MCF 10A (cell line): Measurements from ENCODE around the gene GDPD5. TPM values are rescaled to one million over a fixed set of nuclear protein-coding genes. Genes with fewer than 3 reads are reported as not detected.

Experiments used
- BruUV-seq: library from RNA; stranded (reverse); fragments of 400-500 nt; replicated peaks from 2 replicates; lab custom pipeline; 2021; lab: Mats Ljungman, UMichigan
- CTCF ChIA-PET: fragments of 300-600 bp; sonication (Branson Sonifier 250); formaldehyde crosslinking; extraction: SDS; loops from one replicate; lab custom pipeline; 2021; ENCODE audit warnings: antibody characterized with exemption, inconsistent platforms; lab: Yijun Ruan, JAX
- POLR2A ChIA-PET: fragments of 300-600, 350-650 bp; sonication (Branson Sonifier 250); formaldehyde crosslinking; extraction: SDS; loops from one replicate; lab custom pipeline; 2020; ENCODE audit warnings: antibody characterized with exemption, inconsistent platforms; lab: Yijun Ruan, JAX
- DNase-seq: peaks from one replicate; pipeline ENCODE4 v3.0.0-alpha.2; 2018; ENCODE audit not compliant: unreplicated experiment
- H3K27ac Mint-ChIP-seq: one replicate; pipeline ENCODE4 v1.8.0; 2022; ENCODE audit warnings: mild to moderate bottlenecking, low read depth, mixed read lengths; ENCODE audit not compliant: unreplicated experiment
- H3K27me3 Mint-ChIP-seq: one replicate; pipeline ENCODE4 v1.8.0; 2022; ENCODE audit warnings: mixed read lengths; ENCODE audit not compliant: insufficient read depth, unreplicated experiment
- H3K36me3 Mint-ChIP-seq: one replicate; pipeline ENCODE4 v1.8.0; 2022; ENCODE audit warnings: mild to moderate bottlenecking, moderate library complexity, mixed read lengths; ENCODE audit not compliant: insufficient read depth, unreplicated experiment
- H3K4me1 Mint-ChIP-seq: one replicate; pipeline ENCODE4 v1.8.0; 2022; ENCODE audit warnings: mixed read lengths; ENCODE audit not compliant: insufficient read depth, unreplicated experiment
- H3K4me3 Mint-ChIP-seq: one replicate; pipeline ENCODE4 v1.8.0; 2022; ENCODE audit warnings: mild to moderate bottlenecking, moderate library complexity, mixed read lengths; ENCODE audit not compliant: unreplicated experiment
- H3K9me3 Mint-ChIP-seq: one replicate; pipeline ENCODE4 v1.8.0; 2022; ENCODE audit warnings: mixed read lengths; ENCODE audit not compliant: unreplicated experiment
- intact Hi-C: fragments of 100-400 bp; cut with micrococcal nuclease; formaldehyde crosslinking; loops from 2 replicates; pipeline ENCODE4 v1.14.1; 2022
- total RNA-seq: library from RNA; stranded (reverse); gene quantifications from 2 replicates; pipeline ENCODE4 v1.2.3, GENCODE V29; 2022
- TF ChIP-seq, protein P1 (sequence below): fragments of 200-600 bp; IDR thresholded peaks from one replicate; pipeline ENCODE4 v1.8.0; 2022; ENCODE audit warnings: antibody characterized with exemption, mild to moderate bottlenecking; ENCODE audit not compliant: unreplicated experiment

The GDPD5 gene
- total RNA-seq, 1 experiment from 2014 or later = 5.6 TPM

DNA sequence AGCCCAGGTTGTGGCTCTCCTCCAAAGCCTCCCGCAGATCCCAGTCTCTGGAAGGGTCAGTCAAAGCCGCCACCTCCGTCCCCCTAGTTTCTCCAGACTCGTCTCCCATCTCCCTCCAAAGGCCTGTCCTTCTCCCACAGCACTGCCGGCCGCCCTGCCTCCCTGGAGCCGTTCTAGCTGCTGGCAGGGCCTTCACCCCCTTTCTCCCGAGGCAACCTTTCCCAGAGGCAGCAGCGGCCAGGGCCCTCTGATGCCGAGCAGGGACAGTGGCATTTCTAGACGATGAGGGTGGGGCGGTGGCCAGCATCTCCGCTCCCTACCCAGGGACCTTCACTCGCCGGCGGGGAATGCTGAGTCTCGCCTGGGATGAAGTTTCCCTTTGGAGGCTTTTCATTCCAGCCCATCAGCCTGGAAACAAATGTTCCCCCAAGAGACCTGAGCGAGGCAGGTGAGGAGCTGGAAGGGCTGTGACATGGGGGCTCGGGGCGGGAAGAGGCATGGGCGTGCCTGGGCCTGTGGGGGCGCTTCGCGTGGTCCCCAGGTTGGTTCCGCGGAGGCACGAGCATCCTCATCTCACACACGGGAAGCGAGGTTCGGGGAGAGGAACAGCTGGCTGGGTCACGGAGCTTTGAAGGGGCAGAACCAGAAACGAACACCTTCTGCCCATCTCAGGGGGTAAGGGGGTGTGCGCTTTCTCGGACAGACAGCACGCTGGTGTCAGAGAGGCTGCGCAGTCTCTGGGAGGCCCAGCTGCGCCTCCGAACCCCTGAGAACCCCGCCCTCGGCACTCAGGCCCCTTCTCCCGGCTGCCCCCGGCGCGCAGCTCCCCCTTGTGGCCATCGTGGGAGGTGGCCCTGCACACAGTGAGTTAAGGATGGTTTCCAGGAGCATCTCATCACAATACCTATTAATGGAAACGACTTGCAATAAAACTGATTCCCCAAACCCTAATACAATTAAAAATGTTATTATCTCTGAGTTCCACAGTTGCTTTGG lies 74.6 kb downstream of the GDPD5 start:
- H3K4me1 Mint-ChIP-seq = no peaks in the 10 kb centered on the region
- no peaks in the 10 kb centered on the region for H3K9me3 Mint-ChIP-seq
- no peak overlapping the region for H3K4me3 Mint-ChIP-seq
- peaks cover 5% of the 10 kb centered on the region for H3K36me3 Mint-ChIP-seq
- H3K27ac Mint-ChIP-seq = no peak overlapping the region
- CTCF ChIA-PET = interaction anchor here (0.6 to 2.3 kb wide), 4 partner anchors 49 to 108 kb away, joined by 3 to 7 read pairs (median 4); no protein-coding TSS in a partner anchor
- no TSS peak for BruUV-seq
- peak; percentile 17 for DNase-seq
- TF ChIP-seq, protein P1, sequence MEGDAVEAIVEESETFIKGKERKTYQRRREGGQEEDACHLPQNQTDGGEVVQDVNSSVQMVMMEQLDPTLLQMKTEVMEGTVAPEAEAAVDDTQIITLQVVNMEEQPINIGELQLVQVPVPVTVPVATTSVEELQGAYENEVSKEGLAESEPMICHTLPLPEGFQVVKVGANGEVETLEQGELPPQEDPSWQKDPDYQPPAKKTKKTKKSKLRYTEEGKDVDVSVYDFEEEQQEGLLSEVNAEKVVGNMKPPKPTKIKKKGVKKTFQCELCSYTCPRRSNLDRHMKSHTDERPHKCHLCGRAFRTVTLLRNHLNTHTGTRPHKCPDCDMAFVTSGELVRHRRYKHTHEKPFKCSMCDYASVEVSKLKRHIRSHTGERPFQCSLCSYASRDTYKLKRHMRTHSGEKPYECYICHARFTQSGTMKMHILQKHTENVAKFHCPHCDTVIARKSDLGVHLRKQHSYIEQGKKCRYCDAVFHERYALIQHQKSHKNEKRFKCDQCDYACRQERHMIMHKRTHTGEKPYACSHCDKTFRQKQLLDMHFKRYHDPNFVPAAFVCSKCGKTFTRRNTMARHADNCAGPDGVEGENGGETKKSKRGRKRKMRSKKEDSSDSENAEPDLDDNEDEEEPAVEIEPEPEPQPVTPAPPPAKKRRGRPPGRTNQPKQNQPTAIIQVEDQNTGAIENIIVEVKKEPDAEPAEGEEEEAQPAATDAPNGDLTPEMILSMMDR = peak; percentile 52
- no peaks in the 10 kb centered on the region for H3K27me3 Mint-ChIP-seq
- POLR2A ChIA-PET = no interaction called here
- intact Hi-C loops = no loop called here

DNA sequence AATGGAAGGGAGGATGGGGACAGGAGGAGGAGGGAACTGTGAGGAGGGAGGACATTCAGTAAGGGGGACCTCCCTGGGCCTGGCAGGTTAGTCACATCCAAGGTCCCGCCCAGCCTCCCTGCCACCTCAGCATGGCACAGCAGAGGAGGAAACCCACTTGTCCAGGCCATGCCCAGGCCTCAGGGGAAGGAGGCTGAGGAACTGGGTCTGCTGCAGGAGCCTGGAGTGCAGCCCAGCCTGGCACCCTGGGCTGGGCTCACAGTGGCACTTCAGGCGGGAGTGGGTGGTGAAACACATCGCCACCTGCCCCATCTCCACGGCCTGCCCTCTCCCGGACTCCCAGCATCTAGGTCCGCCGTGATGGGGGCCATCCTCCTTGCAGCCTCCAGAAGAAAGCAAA lies 75.5 kb downstream of the GDPD5 start:
- no TSS peak for BruUV-seq
- no peaks in the 10 kb centered on the region for H3K9me3 Mint-ChIP-seq
- TF ChIP-seq, protein P1 = no peak

DNA sequence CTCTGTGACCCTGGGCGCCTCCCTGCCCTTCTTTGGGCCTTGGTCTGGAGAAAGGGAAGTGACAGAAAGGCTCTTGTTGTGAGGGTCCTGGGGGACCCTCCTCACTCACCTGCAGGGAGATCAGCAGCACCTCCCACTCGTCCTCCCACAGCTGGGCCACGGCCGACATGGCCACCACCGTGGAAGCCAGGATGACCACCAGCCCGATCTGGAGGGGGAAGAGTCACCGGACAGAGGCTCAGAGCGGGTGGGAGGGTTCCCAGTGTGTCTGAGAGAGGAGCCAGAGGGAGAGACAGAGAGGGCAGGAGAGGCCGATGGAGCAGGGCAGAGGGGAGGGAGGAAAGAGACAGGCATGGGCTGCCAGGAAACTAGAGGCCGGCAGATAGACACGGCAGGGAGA lies 76.0 kb downstream of the GDPD5 start:
- POLR2A ChIA-PET = no interaction called here
- Mint-ChIP-seq H3K9me3 (no peaks in the 10 kb centered on the region), H3K27me3 (no peaks in the 10 kb centered on the region), H3K4me3 (no peak overlapping the region), H3K27ac (no peak overlapping the region), H3K36me3 (peaks cover 5% of the 10 kb centered on the region), H3K4me1 (no peaks in the 10 kb centered on the region)
- CTCF ChIA-PET = interaction anchor here (0.6 kb wide), 1 partner anchor 272 kb away, joined by 3 read pairs; no protein-coding TSS in a partner anchor
- TF ChIP-seq, protein P1 = no peak
- BruUV-seq = no TSS peak
- intact Hi-C loops = no loop called here
- DNase-seq = no peak

More for the DNA sequence above, 75.5 kb downstream of the GDPD5 start:
- Mint-ChIP-seq H3K36me3 (peaks cover 5% of the 10 kb centered on the region), H3K4me1 (no peaks in the 10 kb centered on the region), H3K27me3 (no peaks in the 10 kb centered on the region), H3K4me3 (no peak overlapping the region), H3K27ac (no peak overlapping the region)
- CTCF ChIA-PET = no interaction called here
- DNase-seq = no peak
- intact Hi-C loops = no loop called here
- POLR2A ChIA-PET = no interaction called here

DNA sequence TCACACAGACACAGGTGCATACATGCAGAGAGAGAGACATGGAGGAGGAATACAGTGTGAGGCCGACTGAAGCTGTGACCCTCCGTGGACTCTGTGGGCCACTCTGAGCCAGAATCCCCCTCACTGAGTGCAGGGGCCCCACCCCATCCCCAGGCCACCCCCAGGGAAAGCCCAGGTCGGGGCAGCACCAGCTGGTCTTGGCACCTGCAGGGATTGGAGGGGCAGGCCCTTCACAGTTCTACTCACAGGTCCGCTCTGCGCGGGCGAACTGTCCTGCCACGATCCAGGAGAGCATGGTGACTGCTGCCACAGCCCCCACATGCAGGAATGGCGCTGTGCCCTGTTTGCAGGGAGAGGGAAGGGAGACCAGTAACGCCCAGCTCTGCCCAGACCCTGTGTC lies 76.5 kb downstream of the GDPD5 start:
- Mint-ChIP-seq H3K4me1 (no peaks in the 10 kb centered on the region), H3K27me3 (no peaks in the 10 kb centered on the region), H3K27ac (no peak overlapping the region), H3K4me3 (no peak overlapping the region), H3K9me3 (no peaks in the 10 kb centered on the region), H3K36me3 (peaks cover 5% of the 10 kb centered on the region)
- TF ChIP-seq, protein P1 = no peak
- ChIA-PET POLR2A (no interaction called here), CTCF (interaction anchor here (0.6 to 1.4 kb wide), 5 partner anchors 11 to 271 kb away, joined by 3 to 4 read pairs (median 3); no protein-coding TSS in a partner anchor)
- DNase-seq = no peak
- intact Hi-C loops = no loop called here
- no TSS peak for BruUV-seq
